SH-SY5Y (cell line): Measurements from ENCODE around the gene GRIN3B.

Experiments
- GATA2 ChIP-seq: IDR thresholded peaks from 2 replicates; pipeline ENCODE4 v1.6.1; 2011; ENCODE audit warnings: mild to moderate bottlenecking, low read depth, low read length
- GATA3 ChIP-seq: IDR thresholded peaks from 2 replicates; pipeline ENCODE4 v1.6.1; 2011; ENCODE audit warnings: low read depth, mild to moderate bottlenecking, low read length, moderate library complexity

Gene GRIN3B

GRCh38 chr19:1015782-1016646 is 15.8 kb downstream of the GRIN3B start:
- TF ChIP-seq GATA2 (no peak), GATA3 (no peak)

- no peak for TF ChIP-seq GATA2
- TF ChIP-seq GATA3: no peak
Measured at GRCh38 chr19:1016647-1017114, 16.5 kb downstream of the GRIN3B start.

GRCh38 chr19:1017115-1017905 is 17.1 kb downstream of the GRIN3B start:
- TF ChIP-seq GATA3 (no peak), GATA2 (no peak)

- TF ChIP-seq GATA2: no peak
- no peak for TF ChIP-seq GATA3
Measured at GRCh38 chr19:1017906-1018305, 17.7 kb downstream of the GRIN3B start.

GRCh38 chr19:1018393-1018792 is 18.2 kb downstream of the GRIN3B start:
- no peak for TF ChIP-seq GATA3
- no peak for TF ChIP-seq GATA2

- no peak for TF ChIP-seq GATA2
- TF ChIP-seq GATA3: no peak
Measured at GRCh38 chr19:1018932-1019615, 18.9 kb downstream of the GRIN3B start.

- no peak for TF ChIP-seq GATA2
- TF ChIP-seq GATA3: no peak
Measured at GRCh38 chr19:1019616-1019961, 19.4 kb downstream of the GRIN3B start.

GRCh38 chr19:1019980-1020867 is 20.0 kb downstream of the GRIN3B start:
- TF ChIP-seq GATA2: no peak
- no peak for TF ChIP-seq GATA3

- TF ChIP-seq GATA2 (no peak), GATA3 (no peak)
Measured at GRCh38 chr19:1020868-1021425, 20.7 kb downstream of the GRIN3B start, which contains the start of gene TMEM259. TSS of gene TMEM259 (minus strand) at chr19:1021123. CDS start at chr19:1020996, 127 bp downstream.

GRCh38 chr19:1025960-1026782 is 26.0 kb downstream of the GRIN3B start, which contains the start of gene CNN2:
TSS of gene CNN2 (plus strand) at chr19:1026608. CDS start at chr19:1026662, 54 bp downstream.
- TF ChIP-seq GATA3 (no peak), GATA2 (no peak)

- TF ChIP-seq GATA2 (no peak), GATA3 (no peak)
Measured at GRCh38 chr19:1026783-1027649, 26.8 kb downstream of the GRIN3B start.

- TF ChIP-seq GATA2 (no peak), GATA3 (no peak)
Measured at GRCh38 chr19:1027650-1028061, 27.4 kb downstream of the GRIN3B start.
